ENCODE data around the gene MAP3K20. TPM values are rescaled to one million over a fixed set of nuclear protein-coding genes. Genes with fewer than 3 reads are reported as not detected.

Gene MAP3K20
- total RNA-seq, 4 donors from 2014 or later: 43.0 to 76.1 (median 65.2) TPM

- TF ChIP-seq CTCF (IDR thresholded peaks at IDR 0.05; ENCODE audit: low read depth): no peak
These were observed 95.7 kb downstream of the MAP3K20 start for GRCh38 chr2:173171321-173171720.

GRCh38 chr2:173171924-173172643 is 96.4 kb downstream of the MAP3K20 start:
- TF ChIP-seq CTCF (IDR thresholded peaks at IDR 0.05; ENCODE audit: low read depth): no peak

- TF ChIP-seq CTCF (IDR thresholded peaks at IDR 0.05; ENCODE audit: low read depth): no peak
These were observed 99.6 kb downstream of the MAP3K20 start for GRCh38 chr2:173175222-173175621.

GRCh38 chr2:173181982-173182381 is 106.3 kb downstream of the MAP3K20 start:
- TF ChIP-seq CTCF (IDR thresholded peaks at IDR 0.05; ENCODE audit: low read depth): no peak

- no peak for TF ChIP-seq CTCF (IDR thresholded peaks at IDR 0.05; ENCODE audit: low read depth)
These were observed 108.7 kb downstream of the MAP3K20 start for GRCh38 chr2:173184031-173185004.

GRCh38 chr2:173185437-173185836 is 109.8 kb downstream of the MAP3K20 start:
- no peak for TF ChIP-seq CTCF (IDR thresholded peaks at IDR 0.05; ENCODE audit: low read depth)
